Activated naive CD8-positive, alpha-beta T cell (primary cell): ENCODE results near the gene DHCR7.

Experiments
- H3K27ac Mint-ChIP-seq: one replicate; pipeline ENCODE4 v1.8.0; 2021; ENCODE audit warnings: mixed read lengths
- H3K27me3 Mint-ChIP-seq: one replicate; pipeline ENCODE4 v1.8.0; 2021; ENCODE audit warnings: mixed read lengths
- H3K36me3 Mint-ChIP-seq: one replicate; pipeline ENCODE4 v1.8.0; 2021; ENCODE audit warnings: mixed read lengths
- H3K4me1 Mint-ChIP-seq: one replicate; pipeline ENCODE4 v1.8.0; 2021; ENCODE audit warnings: low read depth, mixed read lengths
- H3K4me3 Mint-ChIP-seq: one replicate; pipeline ENCODE4 v1.8.0; 2021; ENCODE audit warnings: mild to moderate bottlenecking, mixed read lengths
- H3K9me3 Mint-ChIP-seq: one replicate; pipeline ENCODE4 v1.8.0; 2021; ENCODE audit warnings: low read depth, mixed read lengths

DHCR7 gene

GRCh38 chr11:71472941-71473792 is 25.0 kb upstream of the DHCR7 start:
- H3K36me3 Mint-ChIP-seq: peaks cover 4% of the 10 kb centered on the region

GRCh38 chr11:71472357-71472885 is 24.2 kb upstream of the DHCR7 start:
- Mint-ChIP-seq H3K27me3 (no peaks in the 10 kb centered on the region), H3K4me1 (no peaks in the 10 kb centered on the region), H3K4me3 (no peak overlapping the region), H3K36me3 (peaks cover 3% of the 10 kb centered on the region), H3K9me3 (no peaks in the 10 kb centered on the region), H3K27ac (no peak overlapping the region)

More at GRCh38 chr11:71472941-71473792, 25.0 kb upstream of the DHCR7 start:
- no peaks in the 10 kb centered on the region for H3K4me1 Mint-ChIP-seq
- no peaks in the 10 kb centered on the region for H3K9me3 Mint-ChIP-seq
- H3K27me3 Mint-ChIP-seq: no peaks in the 10 kb centered on the region
- no peak overlapping the region for H3K27ac Mint-ChIP-seq
- no peak overlapping the region for H3K4me3 Mint-ChIP-seq

- Mint-ChIP-seq H3K9me3 (no peaks in the 10 kb centered on the region), H3K4me1 (no peaks in the 10 kb centered on the region), H3K27ac (peak overlapping the region; percentile 5), H3K36me3 (peaks cover 6% of the 10 kb centered on the region), H3K4me3 (no peak overlapping the region), H3K27me3 (no peaks in the 10 kb centered on the region)
Observed at GRCh38 chr11:71470946-71471345, 22.8 kb upstream of the DHCR7 start.

GRCh38 chr11:71467164-71467563 is 19.0 kb upstream of the DHCR7 start:
- Mint-ChIP-seq H3K9me3 (no peaks in the 10 kb centered on the region), H3K4me3 (no peak overlapping the region), H3K27ac (no peak overlapping the region), H3K4me1 (no peaks in the 10 kb centered on the region), H3K36me3 (peaks cover 6% of the 10 kb centered on the region), H3K27me3 (no peaks in the 10 kb centered on the region)

- no peak overlapping the region for H3K4me3 Mint-ChIP-seq
- H3K4me1 Mint-ChIP-seq: no peaks in the 10 kb centered on the region
- no peaks in the 10 kb centered on the region for H3K27me3 Mint-ChIP-seq
- no peak overlapping the region for H3K27ac Mint-ChIP-seq
- peaks cover 8% of the 10 kb centered on the region for H3K36me3 Mint-ChIP-seq
- H3K9me3 Mint-ChIP-seq: no peaks in the 10 kb centered on the region
Observed at GRCh38 chr11:71466358-71466757, 18.2 kb upstream of the DHCR7 start.

DNA sequence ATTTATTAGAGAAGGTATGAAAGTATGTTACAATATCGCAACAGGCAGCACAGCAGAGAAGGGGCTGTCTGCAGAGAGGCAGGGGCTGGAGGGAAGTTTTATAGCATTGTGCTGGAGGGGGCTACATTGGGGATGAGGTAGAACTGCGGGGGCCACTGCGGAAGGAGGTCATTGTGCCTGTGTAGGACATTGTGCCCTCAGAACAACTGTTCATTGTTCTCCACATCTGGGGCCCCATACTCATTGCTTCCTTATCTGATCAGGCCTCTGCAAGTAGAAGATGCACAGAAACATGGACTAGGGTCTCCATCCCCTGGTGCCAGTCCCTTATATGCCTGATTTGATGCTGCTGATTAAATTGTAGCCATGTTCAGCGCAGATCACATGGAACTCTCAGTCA is 16.9 kb upstream of the DHCR7 start:
- H3K9me3 Mint-ChIP-seq: no peaks in the 10 kb centered on the region
- H3K4me3 Mint-ChIP-seq: no peak overlapping the region
- H3K27ac Mint-ChIP-seq: no peak overlapping the region
- H3K36me3 Mint-ChIP-seq: peaks cover 13% of the 10 kb centered on the region
- H3K27me3 Mint-ChIP-seq: no peaks in the 10 kb centered on the region
- no peaks in the 10 kb centered on the region for H3K4me1 Mint-ChIP-seq

DNA sequence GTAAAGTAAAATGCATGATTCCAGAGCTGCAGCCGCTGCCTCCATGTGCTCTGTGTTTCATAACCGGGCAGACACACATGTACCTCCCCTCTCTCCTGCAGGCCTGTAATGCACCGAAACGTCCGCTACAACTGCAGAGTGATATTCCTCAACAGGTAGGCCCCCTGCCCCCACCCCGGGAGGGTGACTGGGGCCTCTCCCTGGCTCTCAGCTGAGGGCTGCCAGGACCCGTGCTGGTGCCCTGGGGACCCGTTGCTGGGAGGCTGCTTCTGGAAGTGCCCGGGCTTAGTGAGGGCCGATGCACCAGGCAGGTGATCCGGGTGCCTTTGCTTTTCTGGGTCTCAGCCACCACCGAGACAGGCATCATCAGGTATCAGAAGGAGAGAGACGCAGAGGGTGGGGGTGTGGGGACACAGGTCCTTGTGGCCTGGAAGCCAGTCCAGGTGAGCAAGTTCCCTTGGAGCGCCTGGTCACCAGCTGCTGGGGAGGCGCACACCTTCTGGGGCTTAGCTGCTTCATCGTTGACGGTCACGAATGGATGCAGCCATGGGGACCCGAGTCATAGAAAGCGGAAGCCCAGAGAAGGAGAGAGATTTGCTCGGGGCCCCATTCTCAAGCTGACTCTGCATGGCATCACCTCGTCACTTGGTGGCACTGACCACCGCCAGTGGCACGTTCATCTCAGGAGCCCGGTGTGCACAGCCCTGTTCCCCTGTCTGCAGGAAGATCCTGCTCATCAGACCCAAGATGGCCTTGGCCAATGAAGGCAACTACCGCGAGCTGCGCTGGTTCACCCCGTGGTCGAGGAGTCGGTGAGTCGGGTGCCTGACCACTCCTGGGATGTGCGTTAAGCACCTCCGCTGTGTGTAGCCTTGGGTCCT is 15.4 kb upstream of the DHCR7 start:
- Mint-ChIP-seq H3K27me3 (no peaks in the 10 kb centered on the region), H3K36me3 (peaks cover 15% of the 10 kb centered on the region), H3K4me3 (no peak overlapping the region), H3K4me1 (no peaks in the 10 kb centered on the region), H3K9me3 (no peaks in the 10 kb centered on the region), H3K27ac (no peak overlapping the region)

DNA sequence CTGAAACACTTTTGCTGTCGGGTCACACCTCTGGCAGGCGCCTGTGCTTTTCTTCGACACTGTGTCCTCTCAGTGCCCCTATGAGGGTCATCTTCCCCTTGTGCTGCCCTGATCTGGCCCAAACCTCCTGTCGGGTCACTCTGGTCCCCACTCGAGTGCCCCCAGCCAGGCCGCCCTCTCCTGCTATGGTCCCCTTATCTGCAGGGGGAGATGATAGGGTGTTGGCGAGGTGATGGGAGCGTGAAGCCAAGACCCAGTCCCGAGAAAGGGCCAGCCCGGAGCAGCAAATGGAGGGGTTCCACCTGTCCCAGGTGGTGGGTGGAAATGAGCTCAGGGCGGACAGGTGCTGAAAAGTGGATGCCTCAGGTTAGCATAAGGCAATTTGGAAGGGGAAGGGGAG is 14.5 kb upstream of the DHCR7 start:
- Mint-ChIP-seq H3K4me3 (no peak overlapping the region), H3K27ac (no peak overlapping the region), H3K27me3 (no peaks in the 10 kb centered on the region), H3K36me3 (peaks cover 12% of the 10 kb centered on the region), H3K4me1 (peaks cover under 1% of the 10 kb centered on the region), H3K9me3 (no peaks in the 10 kb centered on the region)

- Mint-ChIP-seq H3K4me3 (no peak overlapping the region), H3K27me3 (no peaks in the 10 kb centered on the region), H3K9me3 (no peaks in the 10 kb centered on the region), H3K4me1 (peaks cover 2% of the 10 kb centered on the region), H3K36me3 (peaks cover 11% of the 10 kb centered on the region), H3K27ac (no peak overlapping the region)
Observed at GRCh38 chr11:71461696-71462095, 13.5 kb upstream of the DHCR7 start.

DNA sequence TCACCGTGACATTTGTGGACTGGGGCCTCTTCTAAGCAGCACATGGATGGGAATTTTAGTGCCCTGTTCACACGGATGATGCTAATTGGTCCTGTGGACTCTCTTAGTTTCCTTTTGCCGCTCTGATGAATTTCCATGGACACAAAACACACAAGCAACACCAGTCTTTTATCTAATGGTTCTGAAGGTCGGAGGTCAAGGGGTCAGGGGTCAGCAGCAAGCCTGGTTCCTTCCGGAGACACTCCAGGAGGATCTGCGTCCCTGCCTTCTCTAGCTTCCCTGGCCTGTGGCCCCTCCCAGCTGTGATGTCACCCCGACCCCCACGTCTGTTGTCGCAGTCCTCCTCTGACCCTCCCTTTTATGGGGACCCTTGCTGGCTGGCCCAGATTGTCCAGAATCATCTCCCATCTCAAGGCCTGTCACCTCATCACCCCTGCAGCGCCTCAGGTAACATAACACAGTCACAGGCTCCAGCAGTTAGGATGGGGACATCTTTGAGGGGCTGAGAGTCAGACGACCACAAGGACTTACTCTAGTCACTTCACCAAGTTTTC is 11.7 kb upstream of the DHCR7 start:
- peaks cover 12% of the 10 kb centered on the region for H3K36me3 Mint-ChIP-seq
- H3K9me3 Mint-ChIP-seq: no peaks in the 10 kb centered on the region
- no peak overlapping the region for H3K4me3 Mint-ChIP-seq
- H3K27ac Mint-ChIP-seq: no peak overlapping the region
- H3K4me1 Mint-ChIP-seq: peaks cover 11% of the 10 kb centered on the region
- H3K27me3 Mint-ChIP-seq: no peaks in the 10 kb centered on the region

DNA sequence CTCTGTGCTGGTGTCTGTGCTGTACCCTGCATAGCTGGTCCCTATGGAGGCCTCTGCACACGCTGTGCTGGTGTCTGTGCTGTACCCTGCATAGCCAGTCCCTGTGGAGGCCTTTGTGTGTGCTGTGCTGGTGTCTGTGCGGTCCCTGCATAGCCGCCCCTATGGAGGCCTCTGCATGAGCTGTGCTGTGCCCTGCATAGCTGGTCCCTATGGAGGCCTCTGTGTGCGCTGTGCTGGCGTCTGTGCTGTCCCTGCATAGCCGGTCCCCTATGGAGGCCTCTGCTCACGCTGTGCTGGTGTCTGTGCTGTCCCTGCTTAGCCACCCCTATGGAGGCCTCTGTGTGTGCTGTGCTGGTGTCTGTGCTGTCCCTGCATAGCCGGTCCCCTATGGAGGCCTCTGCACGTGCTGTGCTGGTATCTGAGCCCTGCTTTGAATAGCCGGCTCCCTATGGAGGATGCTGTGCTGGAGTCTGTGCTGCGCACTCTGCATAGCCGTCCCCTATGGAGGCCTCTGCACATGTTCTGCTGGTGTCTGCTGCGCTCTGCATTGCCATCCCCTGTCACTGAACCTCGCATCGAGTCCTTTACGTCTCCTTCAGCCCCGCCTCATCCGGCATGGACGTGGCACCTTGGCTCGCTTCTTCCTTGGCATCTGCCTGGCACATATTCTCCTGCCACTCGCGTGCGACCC is 11.0 kb upstream of the DHCR7 start:
- peaks cover 12% of the 10 kb centered on the region for H3K36me3 Mint-ChIP-seq
- no peaks in the 10 kb centered on the region for H3K27me3 Mint-ChIP-seq
- no peak overlapping the region for H3K27ac Mint-ChIP-seq
- H3K4me3 Mint-ChIP-seq: no peak overlapping the region
- H3K4me1 Mint-ChIP-seq: peaks cover 16% of the 10 kb centered on the region
- H3K9me3 Mint-ChIP-seq: no peaks in the 10 kb centered on the region

DNA sequence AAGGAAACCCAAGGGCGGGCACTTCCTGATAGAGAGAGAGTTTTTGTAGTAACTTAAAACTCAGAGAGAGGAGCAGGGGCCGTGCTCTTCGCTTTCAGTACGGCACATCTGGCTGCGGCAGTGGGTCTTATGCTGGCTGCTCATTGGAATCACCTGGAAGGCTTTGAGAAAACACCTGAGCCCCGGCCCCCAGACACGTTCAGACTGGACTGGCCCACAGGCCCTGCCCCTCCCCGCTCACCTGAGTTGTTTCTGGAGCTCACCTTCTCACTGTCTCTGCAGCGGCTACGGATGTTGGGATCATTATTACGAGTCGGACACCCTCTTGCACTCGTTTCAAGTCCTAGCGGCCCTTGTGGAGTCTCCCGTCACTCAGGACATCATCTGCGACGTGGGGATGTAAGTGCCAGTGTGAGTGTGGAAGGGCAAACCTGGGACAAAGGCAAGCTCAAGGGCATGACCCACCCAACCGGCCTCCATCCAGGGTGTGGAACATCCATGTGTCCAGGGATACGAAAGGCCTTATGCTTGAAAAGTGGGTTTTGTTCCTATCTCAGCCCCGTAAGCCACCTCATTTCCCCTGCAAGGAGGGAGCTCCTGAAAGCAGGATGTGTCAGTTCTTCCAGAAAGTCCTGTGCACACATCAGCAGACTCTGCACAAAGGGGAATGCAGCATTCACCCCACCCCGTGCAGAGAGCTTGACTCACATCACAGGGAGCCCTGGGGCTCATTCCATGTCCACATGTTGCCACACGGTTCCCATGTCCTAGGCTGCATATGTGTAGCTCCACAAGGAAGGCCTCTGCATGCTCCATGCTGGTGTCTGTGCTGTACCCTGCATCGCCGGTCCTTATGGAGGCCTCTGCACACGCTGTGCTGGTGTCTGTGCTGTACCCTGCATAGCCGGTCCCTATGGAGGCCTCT is 10.2 kb upstream of the DHCR7 start:
- peaks cover 12% of the 10 kb centered on the region for H3K36me3 Mint-ChIP-seq

GRCh38 chr11:71456831-71457230 is 8.6 kb upstream of the DHCR7 start:
- H3K27ac Mint-ChIP-seq: no peak overlapping the region

More for the DNA sequence above, 10.2 kb upstream of the DHCR7 start:
- H3K27me3 Mint-ChIP-seq: no peaks in the 10 kb centered on the region
- no peaks in the 10 kb centered on the region for H3K9me3 Mint-ChIP-seq
- H3K4me1 Mint-ChIP-seq: peaks cover 22% of the 10 kb centered on the region
- H3K4me3 Mint-ChIP-seq: no peak overlapping the region
- H3K27ac Mint-ChIP-seq: no peak overlapping the region

More at GRCh38 chr11:71456831-71457230, 8.6 kb upstream of the DHCR7 start:
- Mint-ChIP-seq H3K27me3 (no peaks in the 10 kb centered on the region), H3K4me1 (peaks cover 28% of the 10 kb centered on the region), H3K4me3 (no peak overlapping the region), H3K36me3 (peaks cover 12% of the 10 kb centered on the region), H3K9me3 (no peaks in the 10 kb centered on the region)
